Pancreas (tissue), 10 donors: ENCODE data around the gene SLC25A48. TPM values are rescaled to one million over a fixed set of nuclear protein-coding genes. Genes with fewer than 3 reads are reported as not detected.

Experiments used
- ATAC-seq, 4 donors: fragments of 200-7000 bp; cut with Tn5 transposase; one replicate each; pipeline versions ENCODE4 v1.8.0 to v1.9.1; 2020; ENCODE audit warnings: mild to moderate bottlenecking in 4 of 4, moderate library complexity in 4 of 4
- DNase-seq, 6 donors: peaks; one replicate each; pipeline ENCODE4 v3.0.0-alpha.2; 2020
- FAIRE-seq: peaks from 2 replicates; lab custom pipeline; 2012; peaks lifted over from hg19 to GRCh38; lab: Jason Lieb, UNC
- H3K27ac ChIP-seq, 4 donors: fragments of 200-600 bp; sonication (generic); 1 replicate in 3 of 4; 2 replicates in 1 of 4; pipeline versions ENCODE4 v1.5.0 to v1.8.0; 2020
- H3K27me3 ChIP-seq, 4 donors: fragments of 200-600 bp; one replicate each; pipeline ENCODE4 v1.8.0; 2021
- H3K36me3 ChIP-seq, 3 donors: fragments of 200-600 bp; sonication (generic) in 1 of 3; one replicate each; pipeline versions ENCODE4 v1.5.0 to v1.8.0; 2020 to 2021
- H3K4me1 ChIP-seq, 3 donors: fragments of 200-600 bp; one replicate each; pipeline ENCODE4 v1.8.0; 2021
- H3K4me3 ChIP-seq, 4 donors: fragments of 200-600 bp; sonication (generic) in 2 of 4; one replicate each; pipeline versions ENCODE4 v1.5.0 to v1.8.0; 2020 to 2021
- H3K9me3 ChIP-seq, 4 donors: fragments of 200-600 bp; one replicate each; pipeline ENCODE4 v1.8.0; 2021
- CTCF ChIP-seq, 4 donors: fragments of 200-600 bp; sonication (generic) in 3 of 4; IDR thresholded peaks; one replicate each; pipeline versions ENCODE4 v1.5.0 to v1.8.0; 2021; ENCODE audit warnings: antibody characterized with exemption in 4 of 4
- WGBS, 2 donors: extraction: QIAGEN DNeasy Blood & Tissue Kit; methylation state at CpG; one replicate each; pipeline ENCODE4 v1.1.7; 2013; 5-methylcytosine and 5-hydroxymethylcytosine counted together
- intact Hi-C, 3 donors: fragments of 100-400 bp; cut with DNase I; formaldehyde crosslinking; loops; one replicate each; pipeline versions ENCODE4 v1.11.1 to v1.14.2; 2022
- polyA plus RNA-seq, 2 donors: library from polyadenylated mRNA; stranded (reverse); fragments of 200-250 nt; gene quantifications; one replicate each; pipeline ENCODE4 v1.2.3, GENCODE V29; 2013
- total RNA-seq, 6 donors: library from RNA; stranded (reverse); fragmentation: NEBNext Ultra II Directional in 4 of 6; extraction: Animal tissue kit (Norgen Biotek cat#: 25700) in 4 of 6; gene quantifications; one replicate each; pipeline versions ENCODE4 v1.2.1 to v1.2.4, GENCODE V29; 2021 to 2023
- donor health status: healthy with polysubstance abuse.
- donor health status: DM: no; HTN: no; CAD: no; lungs with moderate emphysema.
- donor health status: DM: no; HTN: no; CAD: no.
- donor health status: control.
- donor health status: control.
- donor health status: Bipolar disorder and iron deficiency.
- donor health status: DM: yes; HTN: yes; CAD: no.
- donor health status: DM: no; HTN: no; CAD: no.
- donor health status: DM: no; HTN: no; CAD: no.
- donor health status: DM: yes; HTN: yes; CAD: no.

The SLC25A48 gene
- total RNA-seq (1 to 10 TPM in 3 of 6 donors, under 1 TPM in 3; 0.37 to 2.1 (median 1.1) TPM), polyA plus RNA-seq (1 to 10 TPM; 1.5 to 3.2 TPM)

GRCh38 chr5:135834639-135835529, at the start of gene SLC25A48:
SLC25A48 (plus strand) TSS chr5:135834663; CDS start chr5:135834848, 185 bp downstream.
- Histone ChIP-seq H3K27ac (peak within 1 kb of the TSS; percentile 48 to 84 (median 60)), H3K36me3 (no peaks in the 10 kb centered on the region), H3K4me1 (no peaks in the 10 kb centered on the region), H3K9me3 (no peaks in the 10 kb centered on the region), H3K27me3 (no peaks in the 10 kb centered on the region), H3K4me3 (peak within 1 kb of the TSS; percentile 26 to 60 (median 40))
- intact Hi-C loops: loop anchor here in 1 of 3 donors (5.0 to 10.0 kb wide), 2 partner anchors 273 to 370 kb away; no protein-coding TSS in a partner anchor
- peak in 2 of 4 donors; percentile 5 to 37 for TF ChIP-seq CTCF (IDR thresholded peaks at IDR 0.05)
- peak; percentile 71 to 92 (median 77) for DNase-seq
- ATAC-seq: peak; percentile 90 to 95 (median 93)
- WGBS, 2 donors: 0% methylated on average over 68 of the region's 68 CpGs
- FAIRE-seq: no peak

- intact Hi-C loops: no loop called here
- 54 to 60% methylated on average over 10 of the region's 10 CpGs for WGBS, 2 donors
- no peak for FAIRE-seq
- Histone ChIP-seq H3K27ac (no peak overlapping the region), H3K4me3 (no peak overlapping the region), H3K27me3 (peaks cover 0 to 10% (median 0%) of the 10 kb centered on the region in 4 donors), H3K36me3 (no peaks in the 10 kb centered on the region), H3K4me1 (no peaks in the 10 kb centered on the region), H3K9me3 (no peaks in the 10 kb centered on the region)
- no peak for TF ChIP-seq CTCF (IDR thresholded peaks at IDR 0.05)
- ATAC-seq: no peak
- DNase-seq: no peak
Measured at GRCh38 chr5:135800656-135801055, 33.8 kb upstream of the SLC25A48 start.

- Histone ChIP-seq H3K4me1 (no peaks in the 10 kb centered on the region), H3K27me3 (no peaks in the 10 kb centered on the region), H3K27ac (no peak overlapping the region), H3K4me3 (no peak overlapping the region), H3K36me3 (no peaks in the 10 kb centered on the region), H3K9me3 (no peaks in the 10 kb centered on the region)
- WGBS, 2 donors: 78 to 86% methylated on average over 7 of the region's 7 CpGs
- TF ChIP-seq CTCF (IDR thresholded peaks at IDR 0.05): no peak
- DNase-seq (no peak), FAIRE-seq (no peak), ATAC-seq (no peak)
- intact Hi-C loops: no loop called here
Measured at GRCh38 chr5:135810188-135810943, 24.1 kb upstream of the SLC25A48 start.

GRCh38 chr5:135811007-135811406, 23.5 kb upstream of the SLC25A48 start:
- no peak overlapping the region for H3K4me3 ChIP-seq
- no peak for TF ChIP-seq CTCF (IDR thresholded peaks at IDR 0.05)
- intact Hi-C loops: no loop called here
- no peak overlapping the region for H3K27ac ChIP-seq
- H3K9me3 ChIP-seq: no peaks in the 10 kb centered on the region
- WGBS, 2 donors: 85 to 86% methylated on average over 4 of the region's 4 CpGs
- H3K27me3 ChIP-seq: no peaks in the 10 kb centered on the region
- DNase-seq (no peak), ATAC-seq (no peak), FAIRE-seq (no peak)
- no peaks in the 10 kb centered on the region for H3K4me1 ChIP-seq
- H3K36me3 ChIP-seq: no peaks in the 10 kb centered on the region
